ENCODE results near the gene OR10K2. TPM values are rescaled to one million over a fixed set of nuclear protein-coding genes. Genes with fewer than 3 reads are reported as not detected.
"Not testable (repeated sequence)": the region's sequence is repeated elsewhere in the genome, so short reads cannot be mapped to it uniquely, and the experiment has no call there.

OR10K2 gene, protein sequence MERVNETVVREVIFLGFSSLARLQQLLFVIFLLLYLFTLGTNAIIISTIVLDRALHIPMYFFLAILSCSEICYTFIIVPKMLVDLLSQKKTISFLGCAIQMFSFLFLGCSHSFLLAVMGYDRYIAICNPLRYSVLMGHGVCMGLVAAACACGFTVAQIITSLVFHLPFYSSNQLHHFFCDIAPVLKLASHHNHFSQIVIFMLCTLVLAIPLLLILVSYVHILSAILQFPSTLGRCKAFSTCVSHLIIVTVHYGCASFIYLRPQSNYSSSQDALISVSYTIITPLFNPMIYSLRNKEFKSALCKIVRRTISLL
- polyA plus RNA-seq (2013, experiment 1 of 2; ENCODE audit: insufficient read length): not detected
- not detected for polyA plus RNA-seq (2013, experiment 2 of 2; ENCODE audit: insufficient read length)

DNA sequence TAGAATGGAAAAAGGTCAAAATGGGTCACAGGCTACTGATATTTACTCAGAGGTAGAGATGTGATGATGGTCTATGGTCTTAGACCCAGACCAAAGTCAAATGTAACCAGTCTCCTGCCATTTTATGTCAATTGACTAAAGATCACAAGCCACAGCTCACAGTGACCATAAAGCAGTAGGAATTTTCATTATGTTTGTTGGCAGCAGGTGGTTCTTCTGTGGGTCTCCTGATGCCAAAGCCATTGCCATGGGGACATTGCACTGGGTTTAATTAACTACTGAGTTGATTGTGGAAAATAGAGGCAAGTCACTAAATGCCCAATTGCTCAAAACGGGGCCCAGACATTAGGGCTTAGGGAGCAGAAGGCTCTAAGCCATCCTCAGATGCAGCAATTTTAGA is at the start of gene OR10K2:
OR10K2 (minus strand) TSS at position 101 of the 400 bp plus-strand sequence. CDS start 5,371 bp downstream, outside the sequence.
- no peak for DNase-seq

DNA sequence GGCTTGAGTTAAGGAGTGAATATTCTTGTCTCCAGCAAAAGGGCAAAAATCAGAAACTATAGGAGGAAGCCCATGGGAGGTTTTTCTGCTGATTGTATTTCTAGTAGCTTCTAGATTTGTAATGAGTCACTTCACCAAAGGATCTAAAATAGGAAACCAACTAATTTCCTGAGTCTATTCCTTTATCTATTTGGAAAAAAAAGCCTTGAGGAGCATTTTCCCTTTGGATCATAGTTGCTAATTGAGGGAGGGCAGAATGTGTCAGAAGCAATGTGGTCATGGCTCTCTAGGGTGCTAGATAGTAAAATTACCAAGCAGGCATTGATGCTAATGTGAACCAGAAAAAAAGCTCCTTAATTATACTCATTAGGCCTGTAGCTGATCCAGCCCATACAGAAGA is 45.9 kb upstream of the OR10K2 start, which contains the start of gene OR10R2:
OR10R2 (plus strand) TSS at position 301 of the 400 bp plus-strand sequence. CDS start 106 bp downstream, outside the sequence.
- DNase-seq: no peak

DNA sequence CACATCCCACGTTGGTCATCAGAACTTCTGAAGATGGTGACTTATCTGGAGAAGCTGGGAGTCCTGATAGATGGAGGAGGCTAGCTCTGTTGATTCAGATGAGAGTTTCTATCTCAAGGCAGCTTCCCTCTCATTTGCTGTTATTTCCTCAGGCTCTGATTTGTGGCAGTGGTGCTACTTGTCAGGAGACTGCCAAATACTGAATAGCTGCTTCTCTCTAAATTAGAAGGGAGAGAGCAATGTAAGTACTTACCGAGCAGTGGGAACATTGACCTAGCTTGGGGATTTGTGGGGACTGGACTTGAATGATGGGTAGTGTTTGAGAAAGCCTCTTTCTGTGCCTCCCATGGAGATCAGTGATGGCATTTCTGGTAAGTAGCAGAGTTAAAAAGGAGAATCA is 35.5 kb upstream of the OR10K2 start, which contains the start of gene OR10K1:
OR10K1 (plus strand) TSS at position 301 of the 400 bp plus-strand sequence. CDS start 3,728 bp downstream, outside the sequence.
- DNase-seq: no peak

GRCh38 chr1:158458263-158458662 is 32.2 kb upstream of the OR10K2 start:
- peak; percentile 1 for DNase-seq

GRCh38 chr1:158457246-158457645 is 31.2 kb upstream of the OR10K2 start:
- DNase-seq: no peak

DNA sequence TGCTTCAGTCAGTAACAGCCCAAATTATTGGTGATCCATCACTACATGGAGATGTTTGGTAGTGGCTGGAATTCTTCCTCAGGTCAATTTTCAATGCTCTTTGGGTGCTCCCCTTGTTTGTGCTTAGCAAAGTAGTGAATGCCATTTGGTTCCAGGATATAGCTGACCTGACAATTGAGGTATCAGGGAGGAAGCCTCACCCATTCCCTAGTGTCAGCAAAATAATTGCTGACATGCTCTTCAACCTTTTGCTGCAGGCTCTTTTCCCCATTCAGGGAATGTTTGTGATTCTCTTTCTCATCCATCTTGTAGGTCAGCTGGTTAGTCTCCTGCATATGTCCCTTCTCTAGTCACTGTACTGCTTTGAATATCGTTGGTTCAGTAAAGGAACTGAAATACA is 28.5 kb upstream of the OR10K2 start:
- no peak for DNase-seq

DNA sequence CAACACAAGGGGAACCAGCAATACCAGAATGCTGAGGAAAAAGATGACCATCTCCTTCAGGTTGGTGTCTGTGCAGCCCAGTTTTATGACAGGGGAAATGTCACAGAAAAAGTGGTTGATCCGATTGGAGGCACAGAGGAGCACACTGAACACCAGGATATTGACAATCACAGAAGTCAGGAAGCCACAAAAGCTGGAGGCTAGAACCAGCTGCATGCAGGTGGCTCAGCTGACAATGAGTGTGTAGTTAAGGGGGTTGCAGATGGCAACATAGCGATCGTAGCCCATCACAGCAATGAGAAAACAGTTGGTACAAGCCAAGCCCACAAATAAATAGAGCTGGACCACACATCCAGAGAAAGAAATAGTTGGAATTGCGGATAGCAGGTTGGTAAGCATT is 19.3 kb upstream of the OR10K2 start:
- no peak for DNase-seq

DNA sequence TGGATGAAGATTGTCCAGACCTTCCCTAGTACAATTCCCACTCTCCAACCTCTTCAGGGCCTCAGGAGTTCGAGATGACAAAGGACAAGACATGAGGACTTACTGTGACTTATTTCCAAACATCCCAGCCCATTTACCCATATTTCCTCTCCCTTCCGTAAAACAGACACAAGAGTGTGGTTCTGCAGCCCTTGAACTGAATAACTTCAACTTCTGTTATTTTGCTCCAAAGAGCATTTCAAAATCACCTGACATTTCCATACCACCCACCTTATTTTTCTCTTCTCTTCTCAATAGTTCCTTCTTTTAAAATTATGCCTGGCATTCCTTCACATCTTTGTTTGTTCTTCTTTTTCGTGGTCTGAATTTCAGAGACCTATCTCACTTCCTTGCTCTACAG is 8.7 kb upstream of the OR10K2 start:
- DNase-seq: no peak

DNA sequence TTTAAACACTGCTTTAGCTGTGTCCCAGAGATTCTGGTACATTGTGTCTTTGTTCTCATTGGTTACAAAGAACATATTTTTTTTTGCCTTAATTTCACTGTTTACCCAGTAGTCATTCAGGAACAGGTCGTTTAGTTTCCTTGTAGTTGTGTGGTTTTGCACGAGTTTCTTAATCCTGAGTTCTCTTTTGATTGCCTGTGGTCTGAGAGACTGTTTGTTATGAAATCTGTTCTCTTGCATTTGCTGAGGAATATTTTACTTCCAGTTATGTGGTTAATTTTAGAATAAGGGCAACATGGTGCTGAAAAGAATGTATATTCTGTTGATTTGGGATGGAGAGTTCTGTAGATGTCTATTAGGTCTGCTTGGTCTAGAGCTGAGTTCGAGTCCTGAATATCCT is 4.1 kb upstream of the OR10K2 start:
- not testable (repeated sequence) for DNase-seq

- DNase-seq: no peak
Observed at GRCh38 chr1:158425027-158425426, 1.0 kb downstream of the OR10K2 start.

- no peak for DNase-seq
Observed at GRCh38 chr1:158422212-158422611, 3.8 kb downstream of the OR10K2 start.

DNA sequence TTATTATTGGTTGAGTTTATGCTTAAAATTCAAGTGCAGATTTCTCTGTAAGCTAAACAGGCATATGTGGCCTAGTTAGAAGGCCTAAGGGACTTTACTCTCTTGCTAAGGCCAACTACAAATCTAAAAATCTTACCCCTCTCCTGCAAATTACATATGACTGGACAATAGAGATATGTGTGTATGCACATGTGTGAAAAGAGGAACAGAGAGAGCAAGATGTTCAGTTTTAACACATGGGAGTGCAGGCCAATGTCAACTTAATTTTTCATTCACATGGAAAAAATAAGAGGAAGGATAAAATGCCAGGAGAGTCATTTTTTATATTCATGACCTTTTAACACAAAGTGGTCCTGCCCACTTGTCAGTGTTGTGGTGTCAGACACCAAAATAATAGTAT is 8.5 kb downstream of the OR10K2 start:
- no peak for DNase-seq

- no peak for DNase-seq
Observed at GRCh38 chr1:158414651-158415345, 11.2 kb downstream of the OR10K2 start.

- no peak for DNase-seq
Observed at GRCh38 chr1:158407092-158407491, 18.9 kb downstream of the OR10K2 start.

GRCh38 chr1:158400871-158401270 is 25.2 kb downstream of the OR10K2 start:
- DNase-seq: no peak

DNA sequence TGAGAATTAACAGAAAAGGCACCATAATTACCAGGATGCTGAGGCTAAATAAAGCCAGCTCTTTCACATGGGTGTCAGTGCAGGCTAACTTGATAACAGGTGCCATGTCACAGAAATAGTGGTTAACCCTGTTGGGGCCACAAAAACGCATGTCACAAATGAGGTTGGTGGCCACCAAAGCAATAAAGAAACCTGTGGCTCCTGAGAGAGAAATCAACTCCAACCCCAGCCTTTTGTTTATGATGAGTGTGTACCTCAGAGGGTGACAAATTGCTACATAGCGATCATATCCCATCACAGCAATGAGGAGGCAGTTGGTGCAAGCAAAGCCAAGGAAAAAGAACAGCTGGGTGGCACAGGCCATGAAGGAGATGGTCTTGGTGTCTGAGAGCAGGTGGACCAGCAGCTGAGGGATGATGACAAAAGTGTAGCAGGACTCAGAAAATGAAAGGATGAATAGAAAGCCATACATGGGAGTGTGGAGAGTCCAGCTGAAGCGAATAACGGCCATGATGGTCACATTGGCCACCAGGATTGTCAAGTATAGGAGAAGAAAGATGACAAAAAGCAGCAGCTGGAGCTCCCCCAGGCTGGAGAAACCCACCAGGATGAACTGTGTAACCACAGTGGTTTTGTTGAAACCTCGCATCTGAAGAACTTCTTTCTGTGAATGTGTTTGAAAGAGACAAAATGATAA is 27.1 kb downstream of the OR10K2 start, which contains the start of gene OR10T2:
OR10T2 (minus strand) TSS at position 649 of the 697 bp plus-strand sequence; CDS start at position 649, 0 bp downstream.
- no peak for DNase-seq

DNA sequence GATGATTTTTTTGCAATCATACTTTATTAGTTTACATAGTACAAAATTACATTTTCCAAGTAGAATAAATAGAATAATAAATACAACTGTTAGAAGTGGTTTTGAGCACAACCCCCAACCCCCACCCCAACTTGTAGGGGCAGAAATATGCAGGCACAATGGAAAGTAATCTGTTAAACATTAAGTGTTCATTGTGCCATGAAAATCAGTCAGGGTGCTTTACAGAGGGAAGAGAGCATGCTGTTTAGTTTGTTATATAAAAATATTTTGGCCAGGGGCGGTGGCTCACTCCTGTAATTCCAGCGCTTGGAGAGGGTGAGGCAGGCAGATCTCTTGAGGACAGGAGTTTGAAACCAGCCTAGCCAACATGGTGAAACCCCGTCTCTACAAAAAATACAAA is 29.4 kb downstream of the OR10K2 start:
- DNase-seq: no peak

- no peak for DNase-seq
Observed at GRCh38 chr1:158393476-158393875, 32.6 kb downstream of the OR10K2 start.

- no peak for DNase-seq
Observed at GRCh38 chr1:158391099-158391498, 34.9 kb downstream of the OR10K2 start.

DNA sequence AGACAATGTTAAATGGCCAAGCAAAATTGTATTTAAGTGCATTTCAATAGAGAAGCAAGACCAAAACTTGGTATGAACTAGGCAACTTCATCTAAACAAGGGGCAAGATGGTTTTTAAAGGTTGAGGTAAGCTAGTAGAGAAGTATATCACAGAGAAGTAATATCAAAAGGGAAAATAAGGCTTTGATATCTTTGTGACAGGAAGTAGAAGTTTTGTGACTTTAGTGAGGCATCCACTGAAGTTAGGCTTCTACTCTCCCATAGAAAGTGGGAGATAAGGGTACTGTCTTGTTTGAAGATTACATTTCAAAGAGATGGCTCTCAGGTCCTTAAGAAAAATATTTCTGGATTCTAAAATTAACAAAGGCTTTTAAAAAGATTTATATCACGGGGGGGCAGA is 35.7 kb downstream of the OR10K2 start:
- DNase-seq: no peak

DNA sequence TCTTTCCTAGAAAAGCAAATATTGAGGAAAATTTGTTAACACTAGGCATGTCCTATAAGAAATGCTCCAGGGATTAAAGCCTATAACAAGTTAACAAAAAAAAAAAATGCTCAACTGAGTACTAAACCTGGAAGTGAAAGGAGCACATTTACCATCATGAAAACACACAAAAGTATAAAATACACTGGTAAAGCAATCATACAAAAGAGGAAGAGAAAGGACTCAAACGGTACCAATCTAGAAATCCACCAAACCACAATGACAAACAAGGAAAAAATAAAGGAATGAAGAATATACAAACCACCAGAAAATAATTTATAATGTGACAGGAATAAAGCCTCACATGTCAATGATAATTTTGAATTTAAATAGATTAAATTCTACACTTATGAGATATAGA is 51.2 kb downstream of the OR10K2 start:
- no peak for DNase-seq

GRCh38 chr1:158374101-158374500 is 51.9 kb downstream of the OR10K2 start:
- not testable (repeated sequence) for DNase-seq

Data from fibroblast of skin of abdomen (primary cell).